Ishikawa (cell line): ENCODE results near the gene UST.

ENCODE experiments used
- CEBPB ChIP-seq: IDR thresholded peaks from 2 replicates; pipeline ENCODE4 v1.6.1; 2012
- CREB1 ChIP-seq: IDR thresholded peaks from 2 replicates; pipeline ENCODE4 v1.6.1; 2012; ENCODE audit warnings: low read depth
- EP300 ChIP-seq: IDR thresholded peaks from 2 replicates; pipeline ENCODE4 v1.6.1; 2012; ENCODE audit warnings: borderline replicate concordance
- FOXM1 ChIP-seq: IDR thresholded peaks from 2 replicates; pipeline ENCODE4 v1.6.1; 2012; ENCODE audit warnings: low read depth, borderline replicate concordance
- NFIC ChIP-seq: IDR thresholded peaks from 2 replicates; pipeline ENCODE4 v1.6.1; 2012
- REST ChIP-seq: IDR thresholded peaks from 2 replicates; pipeline ENCODE4 v1.6.1; 2012; ENCODE audit warnings: low read depth, mild to moderate bottlenecking
- TAF1 ChIP-seq: IDR thresholded peaks from 2 replicates; pipeline ENCODE4 v1.6.1; 2012; ENCODE audit warnings: low read depth, mild to moderate bottlenecking
- ZBTB7A ChIP-seq: IDR thresholded peaks from 2 replicates; pipeline ENCODE4 v1.6.1; 2012; ENCODE audit warnings: low read depth

- no peak for TF ChIP-seq TAF1
- no peak for TF ChIP-seq CEBPB
- no peak for TF ChIP-seq NFIC
- no peak for TF ChIP-seq ZBTB7A
- TF ChIP-seq REST, result no peak
- TF ChIP-seq FOXM1, result no peak
- no peak for TF ChIP-seq EP300
- no peak for TF ChIP-seq CREB1
These were observed 11.7 kb downstream of the UST start for GRCh38 chr6:148758492-148758891.
